Fibroblast of villous mesenchyme (primary cell): ENCODE data around the gene RNU1-4. TPM values are rescaled to one million over a fixed set of nuclear protein-coding genes. Genes with fewer than 3 reads are reported as not detected.
A peak's percentile ranks its signal among the peaks of the same experiment; 100 is the strongest.
"Not testable (repeated sequence)": the region's sequence is repeated elsewhere in the genome, so short reads cannot be mapped to it uniquely, and the experiment has no call there.

Experiments
- DNase-seq: peaks from one replicate; pipeline ENCODE4 v3.0.0-alpha.2; 2010; ENCODE audit warnings: low read depth
- H3K4me3 ChIP-seq: 2 replicates; pipeline ENCODE4 v1.5.1; 2011; ENCODE audit warnings: low read depth, mild to moderate bottlenecking, low read length
- CTCF ChIP-seq: IDR thresholded peaks from 2 replicates; pipeline ENCODE4 v1.5.1; 2012; ENCODE audit warnings: low read depth, mild to moderate bottlenecking, low read length; ENCODE audit not compliant: insufficient read depth
- total RNA-seq: library from RNA; depleted of rRNA; stranded (reverse); fragments of >200 nt; gene quantifications from 2 replicates; pipeline ENCODE4 v1.2.3, GENCODE V29; 2012

RNU1-4 gene
- total RNA-seq, 1 donor: not detected

- peak; percentile 57 for DNase-seq
- no peak for TF ChIP-seq CTCF
- H3K4me3 ChIP-seq: no peak overlapping the region
Observed at GRCh38 chr1:16727190-16728111, 12.9 kb upstream of the RNU1-4 start.

DNA sequence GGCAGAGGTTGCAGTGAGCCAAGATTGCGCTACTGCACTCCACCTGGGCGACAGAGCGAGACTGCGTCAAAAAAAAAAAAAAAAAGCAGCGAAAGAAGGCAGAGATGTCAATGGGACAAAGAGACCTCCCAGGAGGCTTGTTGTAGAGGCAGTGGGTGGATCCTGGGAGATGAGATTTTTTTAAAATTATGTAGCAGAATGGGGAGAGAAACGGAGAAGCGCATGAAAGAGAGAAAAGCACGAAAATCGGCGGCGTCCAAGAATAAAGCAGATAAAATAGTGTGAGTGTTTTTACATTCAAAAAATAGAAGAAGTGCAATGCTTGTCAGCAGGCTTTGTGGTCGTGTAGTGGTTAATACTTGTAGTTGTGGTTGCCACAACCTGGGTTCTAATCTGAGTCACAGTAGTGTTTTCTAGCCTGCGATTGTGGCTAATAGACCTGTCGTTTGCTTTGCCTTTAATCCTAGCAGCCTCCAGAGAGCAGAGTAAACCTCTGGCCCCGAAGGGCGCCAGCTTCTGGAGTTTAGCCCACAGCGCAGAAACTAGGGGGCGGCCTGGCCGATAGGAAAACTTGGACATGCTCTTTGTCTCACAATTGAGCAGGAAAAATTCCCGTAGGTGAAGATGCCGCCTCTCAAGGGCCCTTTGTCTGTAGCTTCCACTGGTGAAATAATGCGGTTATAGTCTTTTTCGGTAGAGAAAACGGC lies 11.9 kb upstream of the RNU1-4 start:
- not testable (repeated sequence) for H3K4me3 ChIP-seq

GRCh38 chr1:16732254-16732896 lies 7.9 kb upstream of the RNU1-4 start:
- not testable (repeated sequence) for DNase-seq

More for the DNA sequence above, 11.9 kb upstream of the RNU1-4 start:
- DNase-seq: not testable (repeated sequence)

DNA sequence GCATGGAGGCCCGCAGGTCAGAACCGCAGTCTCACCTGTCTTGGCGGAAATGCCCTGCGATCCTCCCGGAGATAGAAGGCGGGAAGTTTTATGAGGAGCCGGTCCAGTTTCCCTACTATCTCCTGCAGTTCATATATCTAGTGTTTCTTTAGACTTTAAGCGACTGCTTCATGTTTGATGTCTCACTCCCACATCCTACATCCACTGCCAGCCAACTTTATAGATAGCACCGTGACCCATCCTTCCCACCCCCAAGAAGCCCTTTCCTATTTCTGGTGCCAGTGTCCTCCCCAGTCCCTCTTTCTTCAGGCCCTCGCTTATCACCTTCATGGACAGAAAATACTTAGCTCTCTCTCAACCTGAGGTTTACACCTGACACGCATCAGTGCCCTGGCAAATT lies 914 bp downstream of the RNU1-4 start:
- not testable (repeated sequence) for DNase-seq, H3K4me3 ChIP-seq

More at GRCh38 chr1:16732254-16732896, 7.9 kb upstream of the RNU1-4 start:
- not testable (repeated sequence) for H3K4me3 ChIP-seq

- DNase-seq, H3K4me3 ChIP-seq: not testable (repeated sequence)
Observed at GRCh38 chr1:16747660-16748059, 7.3 kb downstream of the RNU1-4 start.

- not testable (repeated sequence) for DNase-seq, H3K4me3 ChIP-seq
Observed at GRCh38 chr1:16748710-16749109, 8.4 kb downstream of the RNU1-4 start.

DNA sequence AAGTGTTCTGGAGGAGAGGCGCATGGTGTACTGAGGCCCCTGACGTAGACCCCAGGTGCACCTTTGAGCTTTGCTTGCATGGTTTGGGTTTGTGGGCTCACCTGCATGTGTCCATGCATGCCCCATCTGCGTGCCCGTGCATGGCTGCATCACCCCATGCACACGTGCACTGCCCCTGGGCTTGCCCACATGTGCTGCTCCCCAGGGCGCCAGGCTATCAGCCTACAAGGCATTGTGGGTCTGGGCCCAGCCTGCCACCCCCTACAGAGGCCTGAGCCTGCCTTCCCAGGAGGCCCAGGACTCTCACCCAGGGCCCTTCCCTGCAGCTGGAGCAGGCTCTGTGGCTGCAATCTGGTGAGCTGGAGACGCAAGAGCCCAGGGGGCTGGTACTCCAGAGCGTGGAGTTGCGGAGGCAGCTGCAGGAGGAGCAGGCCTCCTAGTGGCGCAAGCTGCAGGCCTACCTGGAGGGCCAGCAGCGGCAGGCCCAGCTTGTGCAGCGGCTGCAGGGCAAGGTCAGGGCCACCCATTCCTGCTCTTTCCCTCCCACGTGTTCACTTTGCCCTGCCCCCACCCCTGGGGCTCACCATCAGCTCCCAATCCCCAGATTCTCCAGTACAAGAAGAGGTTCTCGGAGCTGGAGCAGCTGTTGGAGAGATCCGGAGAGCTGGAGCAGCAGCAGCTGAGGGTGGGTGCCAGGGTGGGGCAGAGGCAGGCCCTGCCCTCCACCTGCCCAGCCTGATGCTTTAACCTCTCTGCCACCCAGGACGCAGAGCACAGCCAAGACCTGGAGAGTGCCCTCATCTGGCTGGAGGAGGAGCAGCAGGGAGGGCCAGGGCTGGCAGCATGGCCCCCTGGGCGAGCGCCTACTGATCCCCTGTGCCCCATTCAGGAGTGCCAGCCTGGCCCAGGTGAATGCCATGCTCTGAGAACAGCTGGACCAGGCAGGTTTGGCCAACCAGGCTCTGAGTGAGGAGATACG lies 9.9 kb downstream of the RNU1-4 start:
- H3K4me3 ChIP-seq, DNase-seq: not testable (repeated sequence)

DNA sequence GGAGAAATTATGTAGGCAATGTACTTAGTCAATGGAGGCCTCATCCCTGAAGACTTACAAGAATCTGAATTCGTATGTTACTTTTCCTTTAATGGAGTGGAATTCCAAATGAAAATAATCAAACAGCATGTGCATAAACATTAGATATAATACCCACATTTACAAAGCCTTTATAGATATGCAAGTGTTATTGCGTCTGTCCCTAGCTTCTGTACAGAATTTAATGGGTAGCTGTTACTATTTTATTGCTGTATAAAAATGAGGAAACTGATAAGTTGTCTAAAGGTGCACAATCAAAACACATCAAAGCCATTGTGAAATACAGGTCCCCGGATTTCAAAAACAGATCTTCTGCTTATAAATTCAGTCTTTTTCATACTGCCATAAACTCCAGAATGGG lies 12.5 kb downstream of the RNU1-4 start:
- not testable (repeated sequence) for DNase-seq, H3K4me3 ChIP-seq

DNA sequence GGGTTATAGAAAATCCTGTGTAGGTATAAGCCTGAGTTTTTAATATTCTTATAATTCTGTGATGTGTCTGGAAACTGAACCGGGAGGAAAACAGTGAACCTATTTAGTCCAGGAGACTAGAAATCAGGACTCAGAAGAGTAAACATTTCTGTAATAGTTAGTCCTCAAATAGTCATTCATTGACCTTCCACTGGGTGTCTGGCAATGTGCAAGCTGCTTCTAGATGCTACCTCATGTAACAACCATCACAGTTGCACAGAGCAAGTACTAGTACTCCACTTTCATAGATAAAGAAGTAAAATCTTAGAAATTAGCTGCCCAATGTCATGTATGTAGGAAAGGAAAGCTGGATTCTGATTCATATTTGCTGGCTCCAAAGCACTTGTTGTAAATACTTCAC lies 15.1 kb downstream of the RNU1-4 start:
- not testable (repeated sequence) for DNase-seq, H3K4me3 ChIP-seq

DNA sequence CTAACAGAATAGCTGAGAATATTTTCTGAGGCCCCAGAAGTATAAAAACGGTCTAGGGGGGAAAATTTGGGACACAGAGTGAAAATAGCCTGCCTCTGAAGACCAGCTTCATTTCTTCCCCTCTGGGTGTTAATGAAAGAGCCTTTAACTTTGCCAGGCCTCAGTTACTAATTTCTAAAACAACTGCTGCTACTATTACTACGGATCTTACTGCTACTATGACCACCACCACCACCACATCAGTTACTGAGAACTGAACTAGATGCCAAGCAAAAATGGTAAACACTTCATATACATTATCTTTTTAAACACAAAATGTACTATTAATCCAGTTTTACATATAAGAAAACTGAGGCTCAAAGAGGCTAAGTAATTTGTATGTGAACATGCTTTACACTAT lies 15.6 kb downstream of the RNU1-4 start:
- H3K4me3 ChIP-seq, DNase-seq: not testable (repeated sequence)

DNA sequence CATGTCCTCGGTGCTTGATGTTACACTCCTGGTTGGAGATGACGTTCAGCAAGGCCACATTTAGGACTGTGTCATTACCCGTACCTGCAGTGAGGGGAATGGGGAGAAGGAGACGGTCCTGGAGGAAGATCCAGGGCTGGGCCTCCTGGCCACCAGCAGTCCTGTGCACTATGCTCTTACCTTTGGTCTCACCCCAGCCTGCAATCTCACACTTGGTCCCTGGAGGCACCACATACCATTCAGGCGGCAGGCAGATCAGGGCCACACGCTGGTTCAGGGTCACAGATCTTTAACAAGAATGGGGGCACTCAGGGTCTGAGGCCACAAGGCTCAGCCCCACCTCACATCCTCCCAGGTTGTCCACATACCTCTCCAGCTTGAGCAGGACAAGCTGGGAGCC lies 17.3 kb downstream of the RNU1-4 start:
- not testable (repeated sequence) for H3K4me3 ChIP-seq, DNase-seq

- not testable (repeated sequence) for H3K4me3 ChIP-seq, DNase-seq
Observed at GRCh38 chr1:16758060-16758459, 17.7 kb downstream of the RNU1-4 start.

- H3K4me3 ChIP-seq, DNase-seq: not testable (repeated sequence)
Observed at GRCh38 chr1:16759041-16759493, 18.8 kb downstream of the RNU1-4 start.

DNA sequence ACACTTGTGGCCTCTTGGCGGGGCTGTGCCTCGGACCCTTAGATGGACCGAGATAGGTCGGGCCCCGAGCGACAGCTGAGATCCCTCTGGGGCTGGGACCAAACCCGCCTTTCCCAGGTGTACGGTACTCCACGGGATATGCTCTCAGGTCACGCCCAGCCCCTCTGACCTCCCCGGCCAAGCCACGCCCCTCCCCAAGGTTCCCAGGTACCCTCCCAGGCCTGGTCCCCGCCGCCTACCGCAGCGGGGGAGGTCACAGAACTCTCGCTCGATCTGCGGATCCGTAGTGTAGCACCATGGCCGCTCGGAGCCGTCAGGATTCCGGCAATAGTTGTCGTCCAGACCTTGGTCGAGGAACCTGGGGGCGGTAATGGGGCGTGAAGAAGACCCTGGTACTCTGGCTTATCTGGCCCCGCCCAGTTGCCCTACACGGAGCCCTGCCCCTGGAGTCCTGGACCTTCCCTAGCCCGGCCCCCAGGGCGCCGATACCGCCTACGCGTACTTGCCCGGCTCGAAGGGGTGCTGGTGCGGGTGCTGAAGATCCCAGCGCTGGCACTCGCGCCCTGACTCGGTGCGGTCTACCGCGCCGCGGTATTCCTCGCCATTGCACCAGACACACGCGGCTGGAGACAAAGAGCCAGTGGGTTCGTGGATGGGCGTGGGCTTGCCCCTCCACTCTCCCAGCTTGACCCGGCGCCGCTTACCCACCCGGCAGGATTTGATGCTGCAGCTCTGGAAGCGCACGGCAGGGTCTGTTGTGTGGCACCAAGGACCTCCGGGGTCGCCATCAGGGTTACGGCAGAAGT lies 19.5 kb downstream of the RNU1-4 start:
- H3K4me3 ChIP-seq, DNase-seq: not testable (repeated sequence)

DNA sequence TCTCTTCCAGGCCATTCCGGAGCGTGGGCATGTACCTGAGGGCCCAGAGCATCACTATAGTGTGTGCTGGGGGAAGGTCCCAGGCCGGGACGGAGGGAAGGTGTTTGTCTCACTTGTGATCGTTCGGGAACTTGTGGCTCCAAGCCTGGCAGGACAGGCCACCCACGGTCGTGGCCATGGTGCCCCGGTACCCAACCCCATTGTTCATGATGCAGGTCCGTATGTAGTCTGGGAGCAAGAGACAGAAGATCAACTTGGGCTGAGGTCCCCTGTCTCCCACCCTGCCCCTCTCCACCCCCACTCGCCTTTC lies 20.1 kb downstream of the RNU1-4 start:
- H3K4me3 ChIP-seq, DNase-seq: not testable (repeated sequence)

DNA sequence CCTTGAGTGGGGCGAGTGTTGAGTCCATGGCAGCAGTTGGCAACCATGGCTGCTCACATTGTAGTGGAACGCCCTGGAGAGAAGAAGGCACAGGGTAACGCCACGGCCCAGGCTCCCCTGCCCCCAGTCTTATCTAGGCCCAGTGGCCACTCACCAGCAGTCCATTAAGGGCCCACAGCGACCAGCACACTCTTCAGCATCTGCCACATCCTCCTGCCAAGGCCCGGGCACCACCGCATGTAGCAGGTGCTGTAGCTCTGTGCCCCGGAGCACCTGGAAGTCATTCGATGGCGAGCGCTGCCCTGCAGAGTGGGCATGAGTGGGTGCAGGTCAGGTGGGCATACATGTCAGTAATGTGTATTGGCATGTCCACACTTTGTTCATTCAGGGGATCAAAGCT lies 20.5 kb downstream of the RNU1-4 start:
- DNase-seq, H3K4me3 ChIP-seq: not testable (repeated sequence)
